ENCODE results near the gene CDK13. TPM values are rescaled to one million over a fixed set of nuclear protein-coding genes. Genes with fewer than 3 reads are reported as not detected.
A peak's percentile ranks its signal among the peaks of the same experiment; 100 is the strongest.
"Not testable (repeated sequence)": the region's sequence is repeated elsewhere in the genome, so short reads cannot be mapped to it uniquely, and the experiment has no call there.

CDK13 gene
- total and polyA plus RNA-seq, 11 donors: 12.4 to 32.2 (median 24.1) TPM

DNA sequence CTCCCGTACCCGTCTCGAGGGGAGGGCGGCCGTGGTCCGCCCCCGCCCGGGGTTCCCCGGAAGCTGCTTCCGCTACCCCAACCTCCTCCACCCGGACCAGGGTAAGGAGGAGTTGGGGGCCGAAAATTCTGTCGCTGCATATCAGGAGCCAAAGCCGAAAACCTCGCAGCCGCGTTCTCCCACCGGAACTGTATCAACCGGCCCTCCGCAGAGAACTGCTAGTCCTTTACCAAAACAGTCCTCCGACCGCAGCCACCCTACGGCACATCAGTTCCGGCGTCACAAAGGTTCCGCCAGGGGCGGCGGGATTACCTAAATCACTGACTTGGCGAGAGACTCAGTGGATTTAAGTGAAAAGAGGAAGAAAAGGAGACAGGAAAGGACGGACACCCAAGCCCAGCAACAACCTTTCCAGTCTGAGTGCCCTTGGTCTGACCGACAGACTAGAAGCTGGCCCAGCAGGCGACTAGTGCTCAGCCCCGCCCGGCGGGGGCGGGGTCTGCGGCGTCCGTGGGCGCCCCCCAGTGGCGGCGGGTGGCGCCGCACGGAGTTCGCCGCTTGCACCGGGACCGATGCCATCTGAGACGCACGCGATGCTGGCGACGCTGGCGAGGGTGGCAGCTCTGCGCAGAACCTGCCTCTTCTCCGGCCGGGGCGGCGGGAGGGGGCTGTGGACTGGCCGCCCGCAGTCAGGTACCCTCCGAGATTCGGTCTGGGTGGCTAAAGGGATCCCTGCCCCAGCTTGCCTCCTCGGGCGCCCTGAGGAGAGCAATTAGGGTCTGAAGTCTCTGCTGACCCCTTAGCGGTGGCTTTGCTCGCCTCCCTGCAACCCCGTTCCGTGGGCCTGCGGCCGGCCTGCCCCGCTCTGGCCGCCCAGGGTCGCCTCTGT, 184.6 kb downstream of the CDK13 start, which contains the start of the genes MPLKIP and SUGCT:
MPLKIP (minus strand) TSS at position 195 of the 889 bp plus-strand sequence; CDS start at position 140, 55 bp downstream.
SUGCT (plus strand) TSS at position 578 of the 889 bp plus-strand sequence.
- peaks cover 5 to 35% (median 24%) of the 10 kb centered on the region in 12 donors for H3K4me1 ChIP-seq
- ATAC-seq (peak; percentile 92 to 97 (median 96)), DNase-seq (peak; percentile 83 to 91 (median 87))
- TF ChIP-seq POLR2A (IDR thresholded peaks at IDR 0.05): peak in 1 of 2 donors; percentile 27
- TF ChIP-seq, protein P1, sequence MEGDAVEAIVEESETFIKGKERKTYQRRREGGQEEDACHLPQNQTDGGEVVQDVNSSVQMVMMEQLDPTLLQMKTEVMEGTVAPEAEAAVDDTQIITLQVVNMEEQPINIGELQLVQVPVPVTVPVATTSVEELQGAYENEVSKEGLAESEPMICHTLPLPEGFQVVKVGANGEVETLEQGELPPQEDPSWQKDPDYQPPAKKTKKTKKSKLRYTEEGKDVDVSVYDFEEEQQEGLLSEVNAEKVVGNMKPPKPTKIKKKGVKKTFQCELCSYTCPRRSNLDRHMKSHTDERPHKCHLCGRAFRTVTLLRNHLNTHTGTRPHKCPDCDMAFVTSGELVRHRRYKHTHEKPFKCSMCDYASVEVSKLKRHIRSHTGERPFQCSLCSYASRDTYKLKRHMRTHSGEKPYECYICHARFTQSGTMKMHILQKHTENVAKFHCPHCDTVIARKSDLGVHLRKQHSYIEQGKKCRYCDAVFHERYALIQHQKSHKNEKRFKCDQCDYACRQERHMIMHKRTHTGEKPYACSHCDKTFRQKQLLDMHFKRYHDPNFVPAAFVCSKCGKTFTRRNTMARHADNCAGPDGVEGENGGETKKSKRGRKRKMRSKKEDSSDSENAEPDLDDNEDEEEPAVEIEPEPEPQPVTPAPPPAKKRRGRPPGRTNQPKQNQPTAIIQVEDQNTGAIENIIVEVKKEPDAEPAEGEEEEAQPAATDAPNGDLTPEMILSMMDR (IDR thresholded peaks at IDR 0.05): peak; percentile 94 to 100 (median 99)
- no peaks in the 10 kb centered on the region for H3K27me3 ChIP-seq
- WGBS, 4 donors: 0 to 1% (median 0%) methylated on average over 31 to 75 of the region's 75 CpGs
- intact Hi-C loops (cut with DNase I): loop anchor here in 6 of 10 donors (1.0 to 10.0 kb wide), 5 partner anchors 180 to 240 kb away; partner anchors contain the start of gene CDK13 (in 2 of the 6)
- H3K36me3 ChIP-seq: peaks cover 0 to 6% (median 0%) of the 10 kb centered on the region in 9 donors
- no peaks in the 10 kb centered on the region for H3K9me3 ChIP-seq
- peak within 1 kb of the TSS; percentile 69 to 100 (median 94) for H3K4me3 ChIP-seq
- H3K27ac ChIP-seq: peak within 1 kb of the TSS; percentile 82 to 98 (median 94)

DNA sequence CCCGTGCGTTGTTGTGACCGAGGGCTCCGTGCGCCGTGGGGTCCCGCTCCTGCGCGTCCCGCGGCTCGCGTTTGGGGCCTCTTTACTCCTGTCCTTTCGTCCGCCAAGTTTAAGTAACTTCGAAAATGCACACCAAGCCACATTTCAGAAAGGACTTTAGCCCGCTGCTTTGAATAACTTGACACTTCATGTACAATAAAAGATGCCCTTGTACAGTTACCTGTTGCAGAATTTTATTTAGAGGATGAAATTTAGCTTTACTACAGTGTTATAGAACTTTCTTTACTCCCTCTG, 185.2 kb downstream of the CDK13 start:
- ATAC-seq: no peak
- H3K27ac ChIP-seq: peak overlapping the region in 11 of 12 donors; percentile 82 to 98 (median 94)

DNA sequence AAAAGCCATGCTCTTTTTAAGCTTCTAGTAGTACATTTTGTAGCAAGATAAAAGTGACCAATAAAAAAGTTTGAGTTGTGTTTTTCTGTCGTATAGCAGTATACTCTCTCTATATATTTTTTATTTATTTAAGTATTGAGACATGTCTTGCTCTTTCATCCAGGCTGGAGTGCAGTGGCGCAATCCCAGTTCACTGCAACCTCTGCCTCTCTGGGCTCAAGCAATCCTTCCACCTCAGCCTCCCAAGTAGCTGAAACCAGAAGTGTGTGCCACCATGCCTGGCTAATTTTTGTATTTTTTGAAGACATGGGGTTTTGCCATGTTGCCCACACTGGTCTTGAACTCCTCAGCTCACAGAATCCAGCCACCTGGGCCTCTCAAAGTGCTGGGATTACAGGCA, 187.5 kb downstream of the CDK13 start:
- TF ChIP-seq POLR2A (IDR thresholded peaks at IDR 0.05): no peak
- TF ChIP-seq, protein P1 (IDR thresholded peaks at IDR 0.05): no peak
- ATAC-seq (no peak), DNase-seq (no peak)
- no peaks in the 10 kb centered on the region for H3K9me3 ChIP-seq
- no peak overlapping the region for H3K27ac ChIP-seq
- peaks cover 5 to 21% (median 11%) of the 10 kb centered on the region in 12 donors for H3K4me1 ChIP-seq
- no peak overlapping the region for H3K4me3 ChIP-seq
- intact Hi-C loops (cut with DNase I): loop anchor here in 4 of 10 donors (5.0 to 10.0 kb wide), 3 partner anchors 183 to 243 kb away; partner anchors contain the start of gene CDK13 (in 2 of the 4)
- no peaks in the 10 kb centered on the region for H3K36me3 ChIP-seq
- no peaks in the 10 kb centered on the region for H3K27me3 ChIP-seq
- WGBS, 4 donors: 92 to 98% (median 95%) methylated on average over 2 of the region's 2 CpGs

More for the DNA sequence above, 185.2 kb downstream of the CDK13 start:
- DNase-seq: no peak
- Histone ChIP-seq H3K4me3 (peak overlapping the region; percentile 69 to 100 (median 94)), H3K36me3 (peaks cover 0 to 1% (median 0%) of the 10 kb centered on the region in 9 donors), H3K4me1 (peaks cover 5 to 35% (median 24%) of the 10 kb centered on the region in 12 donors), H3K9me3 (no peaks in the 10 kb centered on the region), H3K27me3 (no peaks in the 10 kb centered on the region)
- intact Hi-C loops (cut with DNase I): loop anchor here in 4 of 10 donors (5.0 to 10.0 kb wide), 3 partner anchors 180 to 240 kb away; partner anchors contain the start of gene CDK13 (in 2 of the 4)
- no peak for TF ChIP-seq POLR2A (IDR thresholded peaks at IDR 0.05)
- TF ChIP-seq, protein P1 (IDR thresholded peaks at IDR 0.05): no peak
- 2 to 6% (median 4%) methylated on average over 13 to 17 of the region's 17 CpGs for WGBS, 4 donors

DNA sequence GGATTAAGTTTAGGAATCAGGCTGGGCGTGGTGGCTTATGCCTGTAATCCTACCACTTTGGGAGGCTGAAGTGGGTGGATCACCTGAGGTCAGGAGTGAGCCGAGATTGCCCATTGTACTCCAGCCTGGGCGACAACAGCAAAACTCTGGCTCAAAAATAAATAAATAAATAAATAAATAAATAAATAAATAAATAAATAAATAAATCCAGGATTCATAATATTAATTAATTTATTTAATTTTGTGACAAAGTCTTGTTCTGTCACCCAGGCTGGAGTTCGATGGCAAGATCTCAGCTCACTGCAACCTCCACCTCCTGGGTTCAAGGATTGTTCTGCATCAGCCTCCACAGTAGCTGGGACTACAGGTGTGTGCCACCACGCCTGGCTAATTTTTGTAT, 188.9 kb downstream of the CDK13 start:
- intact Hi-C loops (cut with DNase I): loop anchor here in 4 of 10 donors (5.0 to 10.0 kb wide), 3 partner anchors 184 to 244 kb away; partner anchors contain the start of gene CDK13 (in 2 of the 4)
- H3K4me3 ChIP-seq: no peak overlapping the region
- DNase-seq (no peak), ATAC-seq (no peak)
- no peaks in the 10 kb centered on the region for H3K36me3 ChIP-seq
- WGBS, 4 donors: 91 to 95% (median 93%) methylated on average over 5 of the region's 5 CpGs
- H3K27me3 ChIP-seq: no peaks in the 10 kb centered on the region
- peaks cover 0 to 9% (median 0%) of the 10 kb centered on the region in 12 donors for H3K4me1 ChIP-seq
- no peaks in the 10 kb centered on the region for H3K9me3 ChIP-seq
- no peak for TF ChIP-seq POLR2A (IDR thresholded peaks at IDR 0.05)
- TF ChIP-seq, protein P1 (IDR thresholded peaks at IDR 0.05): no peak
- H3K27ac ChIP-seq: no peak overlapping the region

DNA sequence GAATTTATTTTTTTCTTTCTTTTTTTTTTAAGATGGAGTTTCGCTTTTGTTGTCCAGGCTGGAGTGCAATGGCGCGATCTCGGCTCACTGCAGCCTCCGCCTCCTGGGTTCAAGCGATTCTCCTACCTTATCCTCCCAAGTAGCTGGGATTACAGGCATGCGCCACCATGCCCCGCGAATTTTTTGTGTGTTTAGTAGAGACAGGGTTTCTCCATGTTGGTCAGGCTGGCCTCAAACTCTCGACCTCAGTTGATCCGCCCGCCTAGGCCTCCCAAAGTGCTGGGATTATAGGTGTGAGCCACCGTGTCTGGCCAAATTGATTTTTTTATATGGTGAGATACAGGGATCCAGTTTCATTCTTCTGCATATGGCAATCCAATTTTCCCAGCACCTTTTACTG, 189.8 kb downstream of the CDK13 start:
- not testable (repeated sequence) for H3K9me3 ChIP-seq, ATAC-seq, H3K36me3 ChIP-seq, H3K27ac ChIP-seq, H3K4me1 ChIP-seq, H3K4me3 ChIP-seq, DNase-seq, H3K27me3 ChIP-seq
- intact Hi-C loops (cut with DNase I): loop anchor here in 4 of 10 donors (5.0 to 10.0 kb wide), 3 partner anchors 185 to 245 kb away; partner anchors contain the start of gene CDK13 (in 2 of the 4)
- WGBS, 4 donors: 94 to 96% (median 95%) methylated on average over 13 of the region's 13 CpGs

DNA sequence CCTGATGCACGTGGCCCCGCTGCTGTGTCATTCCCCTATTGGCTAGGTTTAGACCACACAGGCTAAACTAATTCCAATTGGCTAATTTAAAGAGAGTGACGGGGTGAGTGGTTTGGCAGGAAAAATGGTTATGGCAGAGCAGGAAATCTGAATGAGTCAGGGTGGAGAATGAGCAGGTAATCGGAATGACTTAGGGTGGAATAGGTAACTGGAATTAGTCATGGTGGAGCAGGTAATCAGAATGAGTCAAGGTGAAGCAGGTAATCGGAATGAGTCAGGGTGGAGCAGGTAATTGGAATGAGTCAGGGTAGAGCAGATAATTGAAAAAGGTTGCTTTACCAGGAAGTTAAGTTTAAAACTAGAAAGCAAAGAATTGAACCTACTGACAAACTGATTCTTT, 191.9 kb downstream of the CDK13 start:
- H3K36me3 ChIP-seq; H3K9me3 ChIP-seq; H3K4me3 ChIP-seq; intact Hi-C loops (cut with DNase I); H3K27ac ChIP-seq; DNase-seq; ATAC-seq; H3K27me3 ChIP-seq; H3K4me1 ChIP-seq: not testable (repeated sequence)
- WGBS, 4 donors: 89 to 94% (median 90%) methylated on average over 5 of the region's 5 CpGs
